Uterus (tissue), 4 donors: ENCODE measurements around the gene SLC4A4. TPM values are rescaled to one million over a fixed set of nuclear protein-coding genes. Genes with fewer than 3 reads are reported as not detected.
"Not testable (repeated sequence)": the region's sequence is repeated elsewhere in the genome, so short reads cannot be mapped to it uniquely, and the experiment has no call there.

ENCODE experiments used
- DNase-seq, 2 donors: peaks; one replicate each; pipeline ENCODE4 v3.0.0-alpha.2; 2019 to 2020
- H3K27ac ChIP-seq, 2 donors: fragments of 200-600 bp; sonication (generic); 1 replicate in 1 of 2; 2 replicates in 1 of 2; pipeline ENCODE4 v1.5.1; 2016 to 2018
- H3K27me3 ChIP-seq, 2 donors: fragments of 200-600 bp; sonication (generic); one replicate each; pipeline ENCODE4 v1.5.1; 2018 to 2019; ENCODE audit warnings: control low read depth in 1 of 2
- H3K36me3 ChIP-seq, 2 donors: fragments of 200-600 bp; sonication (generic); one replicate each; pipeline ENCODE4 v1.5.1; 2019; ENCODE audit warnings: control low read depth in 1 of 2
- H3K4me1 ChIP-seq, 2 donors: fragments of 200-600 bp; sonication (generic); one replicate each; pipeline ENCODE4 v1.5.1; 2018 to 2019; ENCODE audit warnings: control low read depth in 1 of 2
- H3K4me3 ChIP-seq, 2 donors: fragments of 200-600 bp; sonication (generic); 1 replicate in 1 of 2; 2 replicates in 1 of 2; pipeline ENCODE4 v1.5.1; 2018 to 2019; ENCODE audit warnings: mild to moderate bottlenecking in 1 of 2
- H3K9me3 ChIP-seq, 2 donors: fragments of 200-600 bp; sonication (generic); one replicate each; pipeline ENCODE4 v1.5.1; 2019; ENCODE audit warnings: control low read depth in 1 of 2
- POLR2A ChIP-seq, 2 donors: fragments of 450-650 bp; IDR thresholded peaks; one replicate each; pipeline ENCODE4 v1.6.1; 2016; ENCODE audit warnings: antibody characterized with exemption in 2 of 2, mild to moderate bottlenecking in 1 of 2, moderate library complexity in 1 of 2
- intact Hi-C: fragments of 100-400 bp; cut with DNase I; formaldehyde crosslinking; loops from one replicate; pipeline ENCODE4 v1.15.1; 2023; ENCODE audit warnings: low total_unique reads
- total RNA-seq, 4 donors: library from RNA; depleted of rRNA in 3 of 4; stranded (reverse); fragments of >200 nt in 3 of 4; gene quantifications; one replicate each; pipeline versions ENCODE4 v1.1.0 to v1.2.4, GENCODE V29; 2014 to 2023
- TF ChIP-seq, protein P1 (sequence below), 4 experiments: fragments of 200-600 bp in 2 of 4; fragments of 450-650 bp in 2 of 4; sonication (generic) in 2 of 4; IDR thresholded peaks; one replicate each; pipeline ENCODE4 v1.5.1; 2016 to 2019; ENCODE audit warnings: antibody characterized with exemption in 4 of 4, mild to moderate bottlenecking in 2 of 4, moderate library complexity in 1 of 4
- donor health status: DM: yes; HTN: yes; CAD: no.

Gene SLC4A4
- total RNA-seq, 4 donors from 2014 or later = 0.29 to 9.0 (median 0.87) TPM

DNA sequence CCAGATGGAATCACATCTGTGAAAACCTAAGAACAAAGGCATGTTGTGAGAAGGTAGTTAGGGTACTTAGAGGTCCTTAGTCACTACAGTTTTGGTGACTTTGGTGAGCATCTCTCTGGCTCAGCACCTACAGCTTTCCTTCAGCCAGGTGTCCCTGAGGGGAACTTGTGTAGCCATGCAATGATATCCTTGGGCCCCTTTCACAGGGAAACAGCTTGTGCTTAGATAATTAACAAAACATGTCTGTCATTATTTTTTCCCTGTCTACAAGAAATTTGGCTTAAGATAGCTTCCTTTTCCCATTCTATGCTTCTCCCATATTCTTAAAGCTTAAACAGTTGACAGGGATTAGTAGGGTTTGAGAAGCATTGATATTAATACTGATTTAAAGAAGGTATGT, 63.8 kb downstream of the SLC4A4 start:
- H3K9me3 ChIP-seq = no peaks in the 10 kb centered on the region

DNA sequence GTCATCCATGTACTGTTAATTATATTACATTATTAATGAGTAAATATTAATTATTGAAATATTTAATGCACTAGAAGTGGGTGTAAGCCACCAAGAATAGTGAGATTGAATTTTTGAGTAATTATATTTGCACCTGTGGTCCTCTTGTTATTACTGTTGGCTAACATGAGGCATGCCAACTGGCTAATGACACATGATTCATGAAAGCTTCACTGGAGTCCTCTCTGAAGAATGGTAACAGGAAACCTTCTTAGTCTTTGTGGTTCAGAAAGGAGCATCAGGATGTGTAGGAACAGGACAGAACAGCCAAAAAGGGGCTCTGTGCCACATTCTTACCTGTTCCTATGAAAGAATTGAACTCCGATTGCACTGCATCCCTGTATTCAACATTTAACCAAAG, 65.2 kb downstream of the SLC4A4 start:
- no peak for DNase-seq
- no peaks in the 10 kb centered on the region for H3K4me1 ChIP-seq
- H3K27me3 ChIP-seq = no peaks in the 10 kb centered on the region
- intact Hi-C loops = no loop called here
- H3K36me3 ChIP-seq = no peaks in the 10 kb centered on the region
- H3K4me3 ChIP-seq = no peak overlapping the region
- TF ChIP-seq POLR2A (IDR thresholded peaks at IDR 0.05) = no peak
- TF ChIP-seq, protein P1, sequence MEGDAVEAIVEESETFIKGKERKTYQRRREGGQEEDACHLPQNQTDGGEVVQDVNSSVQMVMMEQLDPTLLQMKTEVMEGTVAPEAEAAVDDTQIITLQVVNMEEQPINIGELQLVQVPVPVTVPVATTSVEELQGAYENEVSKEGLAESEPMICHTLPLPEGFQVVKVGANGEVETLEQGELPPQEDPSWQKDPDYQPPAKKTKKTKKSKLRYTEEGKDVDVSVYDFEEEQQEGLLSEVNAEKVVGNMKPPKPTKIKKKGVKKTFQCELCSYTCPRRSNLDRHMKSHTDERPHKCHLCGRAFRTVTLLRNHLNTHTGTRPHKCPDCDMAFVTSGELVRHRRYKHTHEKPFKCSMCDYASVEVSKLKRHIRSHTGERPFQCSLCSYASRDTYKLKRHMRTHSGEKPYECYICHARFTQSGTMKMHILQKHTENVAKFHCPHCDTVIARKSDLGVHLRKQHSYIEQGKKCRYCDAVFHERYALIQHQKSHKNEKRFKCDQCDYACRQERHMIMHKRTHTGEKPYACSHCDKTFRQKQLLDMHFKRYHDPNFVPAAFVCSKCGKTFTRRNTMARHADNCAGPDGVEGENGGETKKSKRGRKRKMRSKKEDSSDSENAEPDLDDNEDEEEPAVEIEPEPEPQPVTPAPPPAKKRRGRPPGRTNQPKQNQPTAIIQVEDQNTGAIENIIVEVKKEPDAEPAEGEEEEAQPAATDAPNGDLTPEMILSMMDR (IDR thresholded peaks at IDR 0.05) = no peak
- H3K9me3 ChIP-seq = no peaks in the 10 kb centered on the region
- H3K27ac ChIP-seq = no peak overlapping the region

More for the DNA sequence above, 63.8 kb downstream of the SLC4A4 start:
- TF ChIP-seq POLR2A (IDR thresholded peaks at IDR 0.05) = no peak
- TF ChIP-seq, protein P1 (IDR thresholded peaks at IDR 0.05) = no peak
- intact Hi-C loops = no loop called here
- H3K27ac ChIP-seq = no peak overlapping the region
- H3K4me3 ChIP-seq = no peak overlapping the region
- DNase-seq = no peak
- H3K4me1 ChIP-seq = no peaks in the 10 kb centered on the region
- no peaks in the 10 kb centered on the region for H3K36me3 ChIP-seq
- no peaks in the 10 kb centered on the region for H3K27me3 ChIP-seq

GRCh38 chr4:71405791-71406190, 67.0 kb downstream of the SLC4A4 start:
- H3K4me3 ChIP-seq = no peak overlapping the region
- no peaks in the 10 kb centered on the region for H3K27me3 ChIP-seq
- no peaks in the 10 kb centered on the region for H3K4me1 ChIP-seq
- intact Hi-C loops = no loop called here
- no peak for DNase-seq
- TF ChIP-seq, protein P1 (IDR thresholded peaks at IDR 0.05) = no peak
- no peak for TF ChIP-seq POLR2A (IDR thresholded peaks at IDR 0.05)
- no peaks in the 10 kb centered on the region for H3K36me3 ChIP-seq
- H3K27ac ChIP-seq = no peak overlapping the region
- no peaks in the 10 kb centered on the region for H3K9me3 ChIP-seq

DNA sequence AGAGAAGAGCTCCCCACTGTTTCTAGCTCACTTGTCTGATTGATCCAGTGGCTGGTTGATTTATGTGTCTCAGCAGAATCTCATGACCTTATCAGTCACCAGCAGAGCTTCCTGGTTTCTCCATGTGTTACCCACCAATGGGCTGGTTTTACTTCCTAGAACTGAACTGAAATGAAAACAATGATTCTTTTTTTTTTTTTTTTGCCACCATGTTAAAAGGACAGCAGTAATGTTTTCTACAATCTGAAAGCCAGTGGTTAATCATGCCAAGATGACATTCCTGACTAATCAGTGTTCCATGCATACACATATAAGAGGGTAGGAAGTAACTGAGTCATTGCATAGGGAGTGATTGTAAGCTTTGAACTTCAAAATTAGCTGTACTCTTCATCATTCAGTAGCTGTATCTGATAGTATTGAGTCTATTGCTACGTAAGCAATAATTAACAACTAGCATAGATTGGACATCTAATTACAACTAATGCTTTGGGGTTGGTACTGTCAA, 67.7 kb downstream of the SLC4A4 start:
- Histone ChIP-seq H3K9me3 (no peaks in the 10 kb centered on the region), H3K4me3 (no peak overlapping the region), H3K27ac (no peak overlapping the region), H3K27me3 (no peaks in the 10 kb centered on the region), H3K36me3 (no peaks in the 10 kb centered on the region), H3K4me1 (no peaks in the 10 kb centered on the region)
- TF ChIP-seq POLR2A (IDR thresholded peaks at IDR 0.05) = no peak
- TF ChIP-seq, protein P1 (IDR thresholded peaks at IDR 0.05) = no peak
- intact Hi-C loops = no loop called here
- no peak for DNase-seq

- DNase-seq, H3K4me3 ChIP-seq, H3K36me3 ChIP-seq, H3K27ac ChIP-seq, H3K4me1 ChIP-seq, intact Hi-C loops, H3K9me3 ChIP-seq, H3K27me3 ChIP-seq: not testable (repeated sequence)
Observed at GRCh38 chr4:71408961-71409360, 70.1 kb downstream of the SLC4A4 start.

- no peaks in the 10 kb centered on the region for H3K9me3 ChIP-seq
- no peak for DNase-seq
- no peak for TF ChIP-seq POLR2A (IDR thresholded peaks at IDR 0.05)
- TF ChIP-seq, protein P1 (IDR thresholded peaks at IDR 0.05) = no peak
Observed at GRCh38 chr4:71411981-71412380, 73.2 kb downstream of the SLC4A4 start.

More at GRCh38 chr4:71411981-71412380, 73.2 kb downstream of the SLC4A4 start:
- H3K4me3 ChIP-seq = no peak overlapping the region
- no peaks in the 10 kb centered on the region for H3K36me3 ChIP-seq
- H3K4me1 ChIP-seq = no peaks in the 10 kb centered on the region
- no peaks in the 10 kb centered on the region for H3K27me3 ChIP-seq
- intact Hi-C loops = no loop called here
- H3K27ac ChIP-seq = no peak overlapping the region
